ENCODE data around the gene POU5F1.

DNA sequence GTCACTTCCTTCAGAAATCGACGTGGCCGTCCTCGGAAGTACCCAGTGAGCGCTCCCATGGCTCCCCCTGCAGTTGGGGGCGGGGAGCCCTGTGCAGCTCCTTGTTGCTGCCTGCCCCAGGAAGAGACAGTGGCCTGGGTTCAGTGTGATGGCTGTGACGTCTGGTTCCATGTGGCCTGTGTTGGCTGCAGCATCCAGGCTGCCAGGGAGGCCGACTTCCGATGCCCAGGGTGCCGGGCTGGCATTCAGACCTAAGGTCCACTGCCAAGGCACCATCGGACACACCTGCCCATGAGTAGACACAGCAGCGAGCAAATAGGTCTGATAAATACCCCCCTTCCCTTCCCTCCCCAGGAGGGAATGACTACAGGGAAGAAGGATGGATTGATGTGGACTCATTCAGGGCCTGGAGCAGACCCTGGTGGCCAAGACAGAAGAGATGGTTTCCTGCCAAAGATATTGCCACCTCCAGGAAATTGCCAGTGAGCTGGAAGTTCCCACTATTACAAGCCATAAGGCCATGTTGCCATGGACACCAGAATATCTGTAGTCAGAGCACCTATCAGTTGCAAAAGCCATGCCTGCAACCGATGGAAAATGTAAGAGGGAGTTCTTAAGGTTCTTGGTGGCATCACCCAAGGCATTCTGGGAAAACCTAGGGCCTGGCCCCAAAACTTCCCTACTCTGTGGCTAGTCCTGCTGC, 7.9 kb downstream of the POU5F1 start:
- TF ChIP-seq, protein P1, sequence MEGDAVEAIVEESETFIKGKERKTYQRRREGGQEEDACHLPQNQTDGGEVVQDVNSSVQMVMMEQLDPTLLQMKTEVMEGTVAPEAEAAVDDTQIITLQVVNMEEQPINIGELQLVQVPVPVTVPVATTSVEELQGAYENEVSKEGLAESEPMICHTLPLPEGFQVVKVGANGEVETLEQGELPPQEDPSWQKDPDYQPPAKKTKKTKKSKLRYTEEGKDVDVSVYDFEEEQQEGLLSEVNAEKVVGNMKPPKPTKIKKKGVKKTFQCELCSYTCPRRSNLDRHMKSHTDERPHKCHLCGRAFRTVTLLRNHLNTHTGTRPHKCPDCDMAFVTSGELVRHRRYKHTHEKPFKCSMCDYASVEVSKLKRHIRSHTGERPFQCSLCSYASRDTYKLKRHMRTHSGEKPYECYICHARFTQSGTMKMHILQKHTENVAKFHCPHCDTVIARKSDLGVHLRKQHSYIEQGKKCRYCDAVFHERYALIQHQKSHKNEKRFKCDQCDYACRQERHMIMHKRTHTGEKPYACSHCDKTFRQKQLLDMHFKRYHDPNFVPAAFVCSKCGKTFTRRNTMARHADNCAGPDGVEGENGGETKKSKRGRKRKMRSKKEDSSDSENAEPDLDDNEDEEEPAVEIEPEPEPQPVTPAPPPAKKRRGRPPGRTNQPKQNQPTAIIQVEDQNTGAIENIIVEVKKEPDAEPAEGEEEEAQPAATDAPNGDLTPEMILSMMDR (IDR thresholded peaks at IDR 0.05), result no peak
- no peak for TF ChIP-seq POLR2A (IDR thresholded peaks at IDR 0.05)
